ENCODE data around the gene PCDHGA9. TPM values are rescaled to one million over a fixed set of nuclear protein-coding genes. Genes with fewer than 3 reads are reported as not detected.
A peak's percentile ranks its signal among the peaks of the same experiment; 100 is the strongest.

The PCDHGA9 gene
- polyA plus RNA-seq = under 1 TPM in 1 of 3 donors, not detected in 2; 0.04 TPM

- no peak within 1 kb of the TSS for H3K27ac Mint-ChIP-seq
- H3K4me1 Mint-ChIP-seq = peaks cover 7 to 13% of the 10 kb centered on the region in 2 donors
These were observed at the start of gene PCDHGA9 for GRCh38 chr5:141402553-141403243. PCDHGA9 (plus strand) TSS chr5:141402778; CDS start chr5:141402953, 175 bp downstream.

GRCh38 chr5:141354900-141355469 lies 47.6 kb upstream of the PCDHGA9 start, which contains the start of gene PCDHGA4:
PCDHGA4 (plus strand) TSS chr5:141355021; CDS start chr5:141355108, 87 bp downstream.
- peak in 1 of 3 donors; percentile 34 for DNase-seq
- H3K27ac Mint-ChIP-seq = no peak within 1 kb of the TSS
- peaks cover 5 to 7% of the 10 kb centered on the region in 2 donors for H3K4me1 Mint-ChIP-seq
- peak within 1 kb of the TSS; percentile 44 to 77 (median 72) for H3K4me3 Mint-ChIP-seq
- peaks cover 12 to 37% (median 15%) of the 10 kb centered on the region in 6 donors for H3K9me3 Mint-ChIP-seq
- H3K27me3 Mint-ChIP-seq (ENCODE audit: low read depth in 3 of 3) = peaks cover 13 to 56% (median 34%) of the 10 kb centered on the region in 3 donors
- H3K36me3 Mint-ChIP-seq = peaks cover 0 to 11% (median 4%) of the 10 kb centered on the region in 3 donors

More at GRCh38 chr5:141402553-141403243, at the start of gene PCDHGA9:
- H3K27me3 Mint-ChIP-seq (ENCODE audit: low read depth in 3 of 3) = peaks cover 40 to 44% (median 41%) of the 10 kb centered on the region in 3 donors
- peak within 1 kb of the TSS; percentile 68 to 85 (median 72) for H3K4me3 Mint-ChIP-seq
- DNase-seq = peak in 2 of 3 donors; percentile 18 to 30
- peaks cover 9 to 26% (median 17%) of the 10 kb centered on the region in 6 donors for H3K9me3 Mint-ChIP-seq
- peaks cover 4 to 10% (median 7%) of the 10 kb centered on the region in 3 donors for H3K36me3 Mint-ChIP-seq

- Mint-ChIP-seq H3K27me3 (ENCODE audit: low read depth in 3 of 3) (peaks cover 17 to 55% (median 34%) of the 10 kb centered on the region in 3 donors), H3K27ac (no peak overlapping the region), H3K4me3 (peak overlapping the region in 4 of 5 donors; percentile 10 to 77 (median 58)), H3K9me3 (peaks cover 11 to 37% (median 15%) of the 10 kb centered on the region in 6 donors), H3K4me1 (peaks cover 6 to 7% of the 10 kb centered on the region in 2 donors), H3K36me3 (peaks cover 0 to 8% (median 4%) of the 10 kb centered on the region in 3 donors)
- no peak for DNase-seq
These were observed 46.9 kb upstream of the PCDHGA9 start for GRCh38 chr5:141355641-141356040.

GRCh38 chr5:141356133-141356532 lies 46.4 kb upstream of the PCDHGA9 start:
- no peak for DNase-seq
- H3K4me1 Mint-ChIP-seq = peaks cover 6 to 7% of the 10 kb centered on the region in 2 donors
- peaks cover 21 to 53% (median 35%) of the 10 kb centered on the region in 3 donors for H3K27me3 Mint-ChIP-seq (ENCODE audit: low read depth in 3 of 3)
- H3K27ac Mint-ChIP-seq = no peak overlapping the region
- H3K9me3 Mint-ChIP-seq = peaks cover 14 to 37% (median 20%) of the 10 kb centered on the region in 6 donors
- peaks cover 4 to 8% (median 6%) of the 10 kb centered on the region in 3 donors for H3K36me3 Mint-ChIP-seq
- peak overlapping the region in 2 of 5 donors; percentile 21 to 44 for H3K4me3 Mint-ChIP-seq

GRCh38 chr5:141356950-141357349 lies 45.6 kb upstream of the PCDHGA9 start:
- peaks cover 6 to 7% of the 10 kb centered on the region in 2 donors for H3K4me1 Mint-ChIP-seq
- no peak for DNase-seq
- no peak overlapping the region for H3K27ac Mint-ChIP-seq
- peaks cover 16 to 41% (median 24%) of the 10 kb centered on the region in 6 donors for H3K9me3 Mint-ChIP-seq
- no peak overlapping the region for H3K4me3 Mint-ChIP-seq
- H3K36me3 Mint-ChIP-seq = peaks cover 4 to 8% (median 8%) of the 10 kb centered on the region in 3 donors
- H3K27me3 Mint-ChIP-seq (ENCODE audit: low read depth in 3 of 3) = peaks cover 21 to 54% (median 41%) of the 10 kb centered on the region in 3 donors

GRCh38 chr5:141359790-141360426 lies 42.7 kb upstream of the PCDHGA9 start, which contains the start of gene PCDHGB2:
PCDHGB2 (plus strand) TSS chr5:141359994; CDS start chr5:141360136, 142 bp downstream.
- Mint-ChIP-seq H3K9me3 (peaks cover 17 to 57% (median 40%) of the 10 kb centered on the region in 6 donors), H3K27me3 (ENCODE audit: low read depth in 3 of 3) (peaks cover 27 to 63% (median 54%) of the 10 kb centered on the region in 3 donors), H3K4me1 (peaks cover 5 to 6% of the 10 kb centered on the region in 2 donors), H3K36me3 (peaks cover 4 to 16% (median 8%) of the 10 kb centered on the region in 3 donors), H3K27ac (peak within 1 kb of the TSS in 2 of 6 donors; percentile 36 to 68), H3K4me3 (peak within 1 kb of the TSS; percentile 78 to 89 (median 85))
- peak; percentile 9 to 29 (median 13) for DNase-seq

- DNase-seq = no peak
- peak overlapping the region in 1 of 5 donors; percentile 89 for H3K4me3 Mint-ChIP-seq
- H3K4me1 Mint-ChIP-seq = peaks cover 3 to 6% of the 10 kb centered on the region in 2 donors
- peaks cover 4 to 16% (median 14%) of the 10 kb centered on the region in 3 donors for H3K36me3 Mint-ChIP-seq
- no peak overlapping the region for H3K27ac Mint-ChIP-seq
- peaks cover 24 to 65% (median 47%) of the 10 kb centered on the region in 6 donors for H3K9me3 Mint-ChIP-seq
- H3K27me3 Mint-ChIP-seq (ENCODE audit: low read depth in 3 of 3) = peaks cover 30 to 67% (median 57%) of the 10 kb centered on the region in 3 donors
These were observed 41.9 kb upstream of the PCDHGA9 start for GRCh38 chr5:141360685-141361084.

GRCh38 chr5:141362719-141363118 lies 39.9 kb upstream of the PCDHGA9 start:
- H3K9me3 Mint-ChIP-seq = peaks cover 23 to 68% (median 49%) of the 10 kb centered on the region in 6 donors
- H3K36me3 Mint-ChIP-seq = peaks cover 4 to 15% (median 12%) of the 10 kb centered on the region in 3 donors
- peak overlapping the region in 1 of 5 donors; percentile 55 for H3K4me3 Mint-ChIP-seq
- H3K4me1 Mint-ChIP-seq = peaks cover 2 to 6% of the 10 kb centered on the region in 2 donors
- H3K27me3 Mint-ChIP-seq (ENCODE audit: low read depth in 3 of 3) = peaks cover 32 to 67% (median 64%) of the 10 kb centered on the region in 3 donors
- no peak overlapping the region for H3K27ac Mint-ChIP-seq
- DNase-seq = no peak

- Mint-ChIP-seq H3K4me3 (peak within 1 kb of the TSS in 2 of 5 donors; percentile 8), H3K4me1 (peaks cover 2 to 6% of the 10 kb centered on the region in 2 donors), H3K36me3 (peaks cover 4 to 15% (median 12%) of the 10 kb centered on the region in 3 donors), H3K9me3 (peaks cover 23 to 69% (median 47%) of the 10 kb centered on the region in 6 donors), H3K27me3 (ENCODE audit: low read depth in 3 of 3) (peaks cover 33 to 71% (median 71%) of the 10 kb centered on the region in 3 donors), H3K27ac (peak within 1 kb of the TSS in 1 of 6 donors; percentile 13)
- DNase-seq = no peak
These were observed 38.5 kb upstream of the PCDHGA9 start, which contains the start of gene PCDHGA5 for GRCh38 chr5:141363952-141364660. PCDHGA5 (plus strand) TSS chr5:141364162; CDS start chr5:141364331, 169 bp downstream.

- Mint-ChIP-seq H3K4me1 (peaks cover 6 to 10% of the 10 kb centered on the region in 2 donors), H3K27ac (no peak overlapping the region), H3K4me3 (no peak overlapping the region), H3K36me3 (peaks cover 0 to 8% (median 8%) of the 10 kb centered on the region in 3 donors), H3K27me3 (ENCODE audit: low read depth in 3 of 3) (peaks cover 35 to 74% (median 70%) of the 10 kb centered on the region in 3 donors), H3K9me3 (peaks cover 15 to 58% (median 38%) of the 10 kb centered on the region in 6 donors)
- DNase-seq = no peak
These were observed 36.3 kb upstream of the PCDHGA9 start for GRCh38 chr5:141366016-141366896.

GRCh38 chr5:141369994-141370848 lies 32.4 kb upstream of the PCDHGA9 start, which contains the start of gene PCDHGB3:
PCDHGB3 (plus strand) TSS chr5:141370242; CDS start chr5:141370395, 153 bp downstream.
- DNase-seq = peak in 1 of 3 donors; percentile 19

More at GRCh38 chr5:141369994-141370848, 32.4 kb upstream of the PCDHGA9 start, which contains the start of gene PCDHGB3:
- Mint-ChIP-seq H3K36me3 (peaks cover 0 to 9% (median 3%) of the 10 kb centered on the region in 3 donors), H3K9me3 (peaks cover 7 to 43% (median 27%) of the 10 kb centered on the region in 6 donors), H3K4me1 (peaks cover 8 to 16% of the 10 kb centered on the region in 2 donors), H3K27me3 (ENCODE audit: low read depth in 3 of 3) (peaks cover 40 to 51% (median 49%) of the 10 kb centered on the region in 3 donors), H3K27ac (no peak within 1 kb of the TSS), H3K4me3 (peak within 1 kb of the TSS; percentile 75 to 90 (median 77))

Data from immature natural killer cell (primary cell).